A204.1 (cell line): ENCODE results near the gene SCLT1.

Experiments
- FAIRE-seq: peaks from 2 replicates; lab custom pipeline; 2012; peaks lifted over from hg19 to GRCh38; lab: Jason Lieb, UNC

The SCLT1 gene

DNA sequence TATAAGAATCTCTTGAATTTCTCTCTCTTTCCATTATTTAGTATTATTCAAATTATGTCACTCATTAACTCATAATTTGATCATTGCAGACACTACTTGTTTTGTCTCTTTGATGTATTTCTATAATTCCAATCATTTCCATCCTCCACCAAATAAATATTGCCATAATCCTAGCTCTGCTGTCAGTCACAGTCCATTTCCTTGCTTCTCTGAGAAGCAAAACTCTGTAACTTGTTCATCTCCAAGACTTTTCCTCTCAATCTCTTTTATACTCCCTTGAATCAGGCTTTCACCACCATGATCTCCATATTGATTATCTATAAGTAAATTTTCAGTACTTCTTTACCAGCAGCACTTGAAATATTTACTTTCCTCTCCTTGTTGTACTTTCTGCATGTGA is 135.9 kb downstream of the SCLT1 start:
- FAIRE-seq: no peak

- no peak for FAIRE-seq
Measured at GRCh38 chr4:128955751-128956150, 137.6 kb downstream of the SCLT1 start.

GRCh38 chr4:128954941-128955340 is 138.4 kb downstream of the SCLT1 start:
- peak; percentile 56 for FAIRE-seq

- FAIRE-seq: no peak
Measured at GRCh38 chr4:128951316-128951715, 142.0 kb downstream of the SCLT1 start.

DNA sequence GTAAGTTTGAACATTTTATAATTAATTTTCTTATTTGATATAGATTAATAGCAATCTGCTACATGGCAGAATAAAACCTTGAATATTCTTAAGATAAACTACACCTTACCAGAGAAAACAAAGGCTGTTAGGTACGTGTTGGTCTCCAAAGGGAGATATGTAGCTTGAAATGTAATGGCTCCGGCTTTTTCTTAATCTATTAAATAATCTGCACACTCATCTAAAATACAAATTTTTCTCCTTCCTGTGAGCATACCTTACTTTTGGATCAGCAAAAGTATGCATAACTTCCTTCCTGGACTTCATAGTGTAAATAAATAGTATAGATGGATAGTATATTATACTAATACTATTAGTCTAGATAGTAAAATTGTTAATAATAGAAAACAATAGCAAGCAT is 142.5 kb downstream of the SCLT1 start:
- FAIRE-seq: no peak

DNA sequence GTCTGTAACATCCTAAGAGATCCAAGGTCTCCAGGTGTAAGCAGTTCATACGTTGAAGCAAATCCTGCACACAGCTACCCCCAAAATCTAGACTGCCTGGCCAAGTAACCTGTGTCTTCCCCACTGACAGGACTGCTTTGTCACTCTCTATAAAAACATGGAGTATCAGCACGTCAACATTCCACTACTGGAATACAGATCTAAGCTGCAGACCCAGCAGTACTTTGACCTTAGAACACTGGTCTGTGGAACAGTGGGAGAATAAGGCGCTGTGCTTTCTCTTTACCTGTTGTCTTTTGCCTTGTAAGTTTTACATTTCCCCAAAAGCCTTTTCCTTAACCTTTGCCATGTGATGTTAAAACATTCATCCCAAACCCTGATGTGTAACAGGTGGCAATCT is 146.4 kb downstream of the SCLT1 start:
- FAIRE-seq: no peak

DNA sequence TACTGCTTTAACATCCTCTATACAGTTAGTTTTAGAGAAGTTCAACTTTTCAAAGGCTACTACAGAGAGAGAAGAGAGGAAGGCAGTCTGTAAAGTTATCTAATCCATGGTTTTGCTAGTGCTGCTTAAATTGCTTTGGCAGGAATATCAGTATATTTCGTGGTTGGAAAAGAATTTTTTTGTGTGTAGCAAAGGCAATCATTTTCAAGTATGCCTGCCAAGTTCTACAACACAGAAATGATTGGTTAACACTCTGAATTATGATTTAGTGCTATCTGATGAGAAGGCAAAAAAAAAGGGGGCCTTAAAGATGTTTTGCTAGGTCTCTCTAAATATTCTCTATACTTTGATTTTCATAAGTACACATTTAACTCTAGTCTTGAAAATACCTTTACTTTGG is 150.7 kb downstream of the SCLT1 start:
- FAIRE-seq: no peak

GRCh38 chr4:128940971-128941370 is 152.4 kb downstream of the SCLT1 start:
- FAIRE-seq: no peak

GRCh38 chr4:128930051-128930450 is 163.3 kb downstream of the SCLT1 start:
- no peak for FAIRE-seq

DNA sequence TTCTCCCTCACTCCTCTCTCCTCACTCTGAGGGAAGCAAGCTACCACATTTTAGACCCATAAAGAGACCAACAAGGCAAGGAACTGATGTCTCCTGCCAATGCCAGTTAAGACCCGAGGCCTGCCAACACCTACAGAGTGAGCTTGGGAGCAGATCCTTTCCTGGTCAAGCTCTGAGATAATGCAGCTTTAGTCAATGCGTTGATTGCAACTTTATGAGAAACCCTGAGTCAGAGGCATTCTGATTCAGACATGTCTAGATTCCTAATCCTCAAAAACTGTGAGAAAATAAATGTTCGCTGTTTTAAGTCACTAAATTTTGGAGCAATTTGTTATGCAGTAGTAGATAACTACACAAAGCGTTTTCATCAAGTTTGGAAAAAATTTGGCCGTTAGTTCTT is 168.4 kb downstream of the SCLT1 start:
- no peak for FAIRE-seq

DNA sequence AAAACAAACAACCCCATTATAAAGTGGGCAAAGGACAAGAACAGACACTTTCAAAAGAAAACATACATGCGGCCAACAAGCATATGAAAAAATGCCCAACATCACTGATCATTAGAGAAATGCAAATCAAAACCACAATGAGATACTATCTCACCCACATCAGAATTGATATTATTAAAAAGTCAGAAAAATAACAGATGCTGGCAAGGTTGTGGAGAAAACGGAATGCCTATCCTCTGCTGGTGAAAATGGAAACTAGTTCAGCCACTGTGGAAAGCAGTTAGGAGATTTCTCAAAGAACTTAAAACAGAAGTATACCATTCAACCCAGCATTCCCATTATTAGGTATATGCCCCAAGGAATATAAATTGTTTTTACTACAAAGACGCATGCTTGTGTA is 171.4 kb downstream of the SCLT1 start:
- FAIRE-seq: no peak

- no peak for FAIRE-seq
Measured at GRCh38 chr4:128917781-128918180, 175.6 kb downstream of the SCLT1 start.

DNA sequence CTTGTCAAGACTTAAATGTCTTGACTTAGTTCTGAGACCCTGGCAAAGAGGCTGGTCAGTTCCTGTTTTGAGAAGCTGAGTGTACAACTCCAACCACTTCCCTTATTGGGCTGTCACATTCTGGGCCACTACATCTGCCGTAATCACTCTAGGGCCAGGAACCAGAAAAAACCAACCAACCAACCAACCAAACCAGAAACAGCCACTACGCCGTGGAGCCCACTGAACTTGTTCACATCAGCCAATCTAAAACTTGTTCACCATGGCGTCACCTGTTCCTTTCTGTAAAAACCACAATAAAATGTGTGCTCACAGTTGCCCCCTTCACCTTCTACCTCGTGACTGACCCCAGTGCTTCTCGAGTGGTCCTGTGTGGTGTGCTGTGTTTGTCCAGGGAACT is 176.5 kb downstream of the SCLT1 start:
- no peak for FAIRE-seq

DNA sequence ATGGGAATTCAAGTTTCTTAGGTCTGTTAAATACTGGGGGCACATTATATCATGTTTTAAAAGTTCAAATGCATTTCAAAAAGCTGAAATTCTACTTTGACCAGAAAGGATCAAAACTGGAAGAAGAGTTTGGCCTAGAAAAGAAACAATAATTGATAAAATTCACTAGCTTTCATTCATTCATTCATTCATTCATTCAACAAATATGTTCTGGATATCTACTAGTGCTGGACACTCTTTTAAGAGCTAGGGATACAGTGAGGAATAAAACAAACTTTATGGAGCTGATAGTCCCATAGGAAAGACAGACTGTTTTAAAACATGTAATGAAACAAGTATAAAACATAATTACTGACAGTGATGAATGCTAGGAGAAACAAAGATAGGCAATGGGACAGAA is 177.8 kb downstream of the SCLT1 start:
- FAIRE-seq: no peak

DNA sequence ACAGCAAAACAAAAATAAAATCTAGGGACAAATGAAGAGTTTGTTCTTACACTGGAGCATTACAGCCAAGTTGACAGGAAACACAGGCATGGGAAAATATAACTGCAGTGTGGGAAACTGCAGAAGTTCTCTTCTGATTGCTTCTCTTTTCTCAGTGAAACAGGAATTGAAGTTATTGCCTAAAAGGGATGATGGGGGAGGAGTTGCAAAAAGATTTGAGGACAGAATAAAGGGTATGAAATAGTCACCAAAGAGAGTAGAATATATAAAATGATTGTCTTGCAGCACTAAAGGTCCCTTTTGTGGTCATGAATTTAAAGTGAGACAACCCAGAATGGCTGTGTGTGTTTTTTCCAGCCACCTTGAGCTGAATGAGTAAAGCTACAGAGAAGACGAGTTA is 180.1 kb downstream of the SCLT1 start:
- FAIRE-seq: no peak

GRCh38 chr4:128908735-128909134 is 184.6 kb downstream of the SCLT1 start:
- FAIRE-seq: no peak

DNA sequence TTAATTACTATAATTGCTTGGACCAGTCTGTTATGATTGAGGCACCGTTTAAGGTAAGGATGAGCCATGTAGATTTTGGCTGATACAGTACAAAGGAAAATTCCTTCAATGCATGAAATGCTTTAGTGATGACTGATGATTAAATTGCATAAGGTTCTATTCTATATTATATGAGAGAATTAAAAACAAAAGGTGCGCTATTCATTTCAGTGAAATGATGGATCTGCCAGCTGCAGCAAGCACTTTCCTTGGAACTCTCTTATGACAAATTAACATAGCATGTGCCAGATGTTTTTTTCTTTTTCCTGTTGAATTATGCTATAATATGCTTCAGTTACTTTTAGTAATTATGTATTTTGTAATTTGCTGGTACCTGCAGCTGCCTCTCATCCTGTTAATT is 185.4 kb downstream of the SCLT1 start:
- FAIRE-seq: no peak

- FAIRE-seq: no peak
Measured at GRCh38 chr4:128906581-128906980, 186.8 kb downstream of the SCLT1 start.

GRCh38 chr4:128904821-128905220 is 188.5 kb downstream of the SCLT1 start:
- FAIRE-seq: no peak

DNA sequence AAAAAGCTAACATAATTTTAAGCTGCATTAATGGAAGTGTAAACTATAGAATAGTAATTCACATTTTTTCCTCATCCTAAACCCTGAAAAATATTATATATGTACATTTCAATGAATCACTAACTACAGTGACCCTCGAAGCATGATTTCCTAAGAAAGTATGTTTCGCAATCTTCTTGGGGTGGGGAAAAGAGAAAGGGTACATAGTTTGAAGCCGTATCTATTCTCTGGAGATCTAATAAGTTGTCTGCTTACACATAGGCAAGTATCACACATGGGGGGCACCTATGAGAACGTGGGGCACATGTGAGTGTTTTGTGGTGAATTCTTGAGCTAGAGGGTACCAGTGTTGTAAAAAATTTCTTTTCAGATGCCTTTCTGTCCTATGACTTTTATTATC is 212.7 kb downstream of the SCLT1 start:
- no peak for FAIRE-seq

GRCh38 chr4:128879971-128880370 is 213.4 kb downstream of the SCLT1 start:
- FAIRE-seq: no peak

DNA sequence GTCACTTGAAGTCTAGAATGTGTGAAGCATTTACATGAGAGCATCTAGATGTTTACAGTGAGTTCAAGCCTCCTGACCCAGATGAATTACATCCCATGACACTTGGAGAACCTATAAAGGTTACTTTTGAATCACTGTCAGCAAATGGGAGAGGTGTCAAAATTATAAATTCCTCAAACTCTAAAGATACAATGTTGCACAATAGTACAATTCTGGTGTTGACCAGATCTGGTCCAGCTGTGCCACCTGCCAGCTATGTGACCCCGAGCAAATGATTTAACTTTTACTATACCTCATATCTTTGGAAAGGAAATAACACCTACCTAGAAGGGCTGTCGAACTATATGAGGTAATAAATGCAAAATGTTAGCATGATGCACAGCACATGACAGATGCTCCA is 214.1 kb downstream of the SCLT1 start:
- FAIRE-seq: no peak

DNA sequence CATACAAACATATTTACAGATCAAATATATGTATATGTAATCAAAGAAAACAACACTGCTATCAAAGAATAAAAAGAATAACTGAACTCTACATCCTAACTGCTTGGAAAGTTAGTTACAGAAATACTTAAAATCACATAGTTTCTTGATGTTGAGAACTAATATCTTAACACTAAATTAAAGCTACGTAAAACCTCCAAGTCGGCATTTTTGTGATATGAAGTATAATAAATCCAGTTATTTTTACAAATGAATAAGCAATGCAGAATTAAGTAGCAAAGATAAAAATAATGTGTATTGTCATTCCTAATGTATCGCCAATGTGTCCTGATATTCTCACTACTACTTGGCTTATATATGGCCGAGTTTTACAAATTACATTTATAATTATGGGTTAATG is 215.4 kb downstream of the SCLT1 start:
- FAIRE-seq: peak; percentile 27

DNA sequence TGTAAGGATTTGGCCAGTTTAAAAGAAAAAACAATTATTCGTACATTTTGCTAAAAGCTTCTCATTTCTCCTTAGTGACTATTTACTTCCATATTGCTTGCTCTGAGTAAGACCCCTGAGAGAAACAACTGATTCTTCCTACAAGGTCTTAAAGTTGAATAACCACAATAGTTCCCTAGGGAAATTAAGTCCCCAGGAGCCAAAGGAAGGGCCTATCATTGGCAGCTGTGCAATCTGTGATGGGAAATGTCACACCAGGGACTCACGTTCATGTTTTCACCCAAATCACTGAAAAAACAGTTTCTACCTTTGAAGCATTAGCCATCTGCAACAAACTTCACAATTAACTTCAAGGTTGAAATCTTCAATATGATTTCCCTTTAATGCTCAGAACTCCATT is 217.1 kb downstream of the SCLT1 start:
- FAIRE-seq: no peak

GRCh38 chr4:128871948-128872347 is 221.4 kb downstream of the SCLT1 start:
- FAIRE-seq: no peak
